Natural killer cell (primary cell): ENCODE measurements around the gene MYO3A. TPM values are rescaled to one million over a fixed set of nuclear protein-coding genes. Genes with fewer than 3 reads are reported as not detected.

Source experiments
- ATAC-seq, 3 donors: fragments of 150-1000 bp in 2 of 3; fragments of 200-7000 bp in 1 of 3; cut with Tn5 transposase; 1 replicate in 1 of 3; 2 replicates in 2 of 3; pipeline ENCODE4 v1.10.0; 2021; ENCODE audit warnings: mild to moderate bottlenecking in 2 of 3, moderate library complexity in 2 of 3
- DNase-seq, 2 donors: peaks; one replicate each; pipeline versions ENCODE4 v3.0.0 to v3.0.0-alpha.2; 2013 to 2021; ENCODE audit warnings: mixed read lengths in 1 of 2
- H3K27ac ChIP-seq: one replicate; pipeline ENCODE4 v1.5.1; 2013; ENCODE audit warnings: mild to moderate bottlenecking, low read length
- H3K27me3 ChIP-seq: one replicate; pipeline ENCODE4 v1.6.1; 2013; ENCODE audit warnings: low read length; ENCODE audit not compliant: control insufficient read depth, insufficient read depth
- H3K36me3 ChIP-seq: one replicate; pipeline ENCODE4 v1.6.1; 2013; ENCODE audit warnings: low read length; ENCODE audit not compliant: control insufficient read depth, insufficient read depth
- H3K4me1 ChIP-seq: one replicate; pipeline ENCODE4 v1.6.1; 2013; ENCODE audit warnings: low read length; ENCODE audit not compliant: control insufficient read depth, insufficient read depth
- H3K4me3 ChIP-seq: one replicate; pipeline ENCODE4 v1.5.1; 2013; ENCODE audit warnings: low read length
- H3K9me3 ChIP-seq: one replicate; pipeline ENCODE4 v1.6.1; 2013; ENCODE audit warnings: low read length; ENCODE audit not compliant: control insufficient read depth, insufficient read depth
- H3K27ac Mint-ChIP-seq, 2 donors: one replicate each; pipeline ENCODE4 v1.8.0; 2022; ENCODE audit warnings: mild to moderate bottlenecking in 2 of 2, mixed read lengths in 2 of 2, moderate library complexity in 1 of 2
- H3K27me3 Mint-ChIP-seq, 2 donors: one replicate each; pipeline ENCODE4 v1.8.0; 2022; ENCODE audit warnings: low read depth in 2 of 2, mixed read lengths in 2 of 2
- H3K36me3 Mint-ChIP-seq: one replicate; pipeline ENCODE4 v1.8.0; 2022; ENCODE audit warnings: mixed read lengths
- H3K4me1 Mint-ChIP-seq, 2 donors: one replicate each; pipeline ENCODE4 v1.8.0; 2022; ENCODE audit warnings: mixed read lengths in 2 of 2
- H3K4me3 Mint-ChIP-seq: one replicate; pipeline ENCODE4 v1.8.0; 2022; ENCODE audit warnings: mild to moderate bottlenecking, moderate library complexity, mixed read lengths
- H3K9me3 Mint-ChIP-seq, 2 donors: one replicate each; pipeline ENCODE4 v1.8.0; 2022; ENCODE audit warnings: mixed read lengths in 2 of 2
- CTCF ChIP-seq: fragments of 200-600 bp; IDR thresholded peaks from one replicate; pipeline ENCODE4 v1.8.0; 2022; ENCODE audit warnings: antibody characterized with exemption
- WGBS: methylation state at CpG from one replicate; pipeline ENCODE4 v1.1.7; 2013; ENCODE audit warnings: missing lambda C conversion rate; ENCODE audit not compliant: insufficient coverage; 5-methylcytosine and 5-hydroxymethylcytosine counted together
- intact Hi-C: fragments of 100-400 bp; cut with micrococcal nuclease; formaldehyde crosslinking; loops from one replicate; pipeline ENCODE4 v1.14.2; 2022
- total RNA-seq, 4 donors: library from RNA; stranded (reverse); fragments of 120-200 nt in 1 of 4; gene quantifications; one replicate each; pipeline versions ENCODE4 v1.2.3 to v1.2.4, GENCODE V29; 2013 to 2022

The MYO3A gene
- total RNA-seq, 3 donors from 2014 or later (not counting 1 experiment from before 2014, with no cell fraction given): not detected

DNA sequence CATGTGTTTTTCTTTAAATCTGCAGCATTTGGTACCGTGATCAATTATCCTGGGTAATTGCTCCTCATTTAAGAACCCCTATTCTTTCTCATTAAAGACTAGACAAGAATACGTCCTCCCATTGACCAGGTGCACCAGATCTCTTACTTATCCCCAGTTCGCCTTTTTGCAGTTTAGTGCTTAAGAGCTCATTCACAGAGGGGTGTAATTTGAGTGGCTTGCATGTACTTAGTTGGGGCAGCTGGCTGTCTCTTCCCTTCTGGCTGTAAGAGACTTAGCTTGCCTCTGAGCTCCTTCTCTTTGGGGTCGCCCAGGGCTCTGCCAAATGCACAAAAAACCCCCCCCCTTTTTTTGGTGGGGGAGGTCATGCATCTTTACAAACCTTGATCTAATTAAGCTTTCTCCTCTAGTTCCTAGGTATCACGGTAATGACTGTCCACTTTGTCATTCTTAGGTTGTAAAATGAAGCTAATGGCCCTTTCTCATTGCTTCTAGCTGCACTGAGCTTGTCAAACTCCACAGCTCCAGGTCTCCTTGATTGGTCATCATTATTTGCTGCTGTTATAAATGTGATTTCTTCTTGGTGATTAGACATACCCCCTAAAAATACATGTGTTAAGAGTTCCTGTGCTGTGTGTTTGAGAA lies 308.8 kb downstream of the MYO3A start:
- no peak for TF ChIP-seq CTCF
- Mint-ChIP-seq H3K4me3 (no peak overlapping the region), H3K27me3 (peaks cover 14 to 36% of the 10 kb centered on the region in 2 donors), H3K9me3 (no peaks in the 10 kb centered on the region), H3K36me3 (no peaks in the 10 kb centered on the region), H3K27ac (no peak overlapping the region), H3K4me1 (no peaks in the 10 kb centered on the region)
- no peaks in the 10 kb centered on the region for H3K4me1 ChIP-seq
- H3K4me3 ChIP-seq: no peak overlapping the region
- no peaks in the 10 kb centered on the region for H3K36me3 ChIP-seq
- 33% methylated on average over 4 of the region's 5 CpGs for WGBS
- H3K27me3 ChIP-seq: no peaks in the 10 kb centered on the region
- DNase-seq: no peak
- no peak for ATAC-seq
- H3K27ac ChIP-seq: no peak overlapping the region
- no peaks in the 10 kb centered on the region for H3K9me3 ChIP-seq
- intact Hi-C loops: no loop called here

GRCh38 chr10:26243351-26243720 lies 309.3 kb downstream of the MYO3A start:
- Mint-ChIP-seq H3K9me3 (no peaks in the 10 kb centered on the region), H3K4me3 (no peak overlapping the region), H3K4me1 (no peaks in the 10 kb centered on the region), H3K27ac (no peak overlapping the region), H3K36me3 (no peaks in the 10 kb centered on the region), H3K27me3 (peaks cover 14 to 33% of the 10 kb centered on the region in 2 donors)
- Histone ChIP-seq H3K4me3 (no peak overlapping the region), H3K27ac (no peak overlapping the region), H3K9me3 (no peaks in the 10 kb centered on the region), H3K4me1 (no peaks in the 10 kb centered on the region), H3K27me3 (no peaks in the 10 kb centered on the region), H3K36me3 (no peaks in the 10 kb centered on the region)
- WGBS: 69% methylated on average over 5 of the region's 5 CpGs
- no peak for DNase-seq
- intact Hi-C loops: no loop called here
- no peak for ATAC-seq
- no peak for TF ChIP-seq CTCF

DNA sequence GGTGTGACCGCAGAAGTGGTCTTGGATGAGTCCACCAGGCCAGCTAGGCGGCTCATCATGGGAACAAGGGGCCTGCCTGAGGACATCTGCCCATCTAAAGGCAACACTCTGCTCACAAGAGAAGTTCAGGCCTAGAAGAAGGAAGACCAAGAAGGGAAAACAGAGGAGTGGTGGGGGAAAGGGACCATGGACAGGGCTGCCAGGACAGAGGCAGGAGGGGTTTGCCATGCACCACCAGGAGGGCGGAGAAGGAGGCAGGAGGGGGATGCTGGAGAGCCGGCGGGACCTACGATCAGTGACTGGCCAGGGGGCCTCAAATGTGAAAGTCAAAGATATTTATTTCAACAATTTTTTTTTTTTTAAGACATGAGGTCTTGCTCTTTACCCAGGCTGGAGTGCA lies 315.7 kb downstream of the MYO3A start:
- H3K27me3 ChIP-seq: no peaks in the 10 kb centered on the region
- no peak for ATAC-seq
- H3K4me1 Mint-ChIP-seq: no peaks in the 10 kb centered on the region
- no peak overlapping the region for H3K4me3 Mint-ChIP-seq
- no peaks in the 10 kb centered on the region for H3K9me3 ChIP-seq
- H3K4me3 ChIP-seq: no peak overlapping the region
- 95% methylated on average over 6 of the region's 6 CpGs for WGBS
- peaks cover 12 to 15% of the 10 kb centered on the region in 2 donors for H3K27me3 Mint-ChIP-seq
- no peaks in the 10 kb centered on the region for H3K36me3 ChIP-seq
- no peak overlapping the region for H3K27ac Mint-ChIP-seq
- no peak overlapping the region for H3K27ac ChIP-seq
- intact Hi-C loops: no loop called here
- no peaks in the 10 kb centered on the region for H3K36me3 Mint-ChIP-seq
- no peak for DNase-seq
- no peaks in the 10 kb centered on the region for H3K4me1 ChIP-seq
- no peak for TF ChIP-seq CTCF
- no peaks in the 10 kb centered on the region for H3K9me3 Mint-ChIP-seq

DNA sequence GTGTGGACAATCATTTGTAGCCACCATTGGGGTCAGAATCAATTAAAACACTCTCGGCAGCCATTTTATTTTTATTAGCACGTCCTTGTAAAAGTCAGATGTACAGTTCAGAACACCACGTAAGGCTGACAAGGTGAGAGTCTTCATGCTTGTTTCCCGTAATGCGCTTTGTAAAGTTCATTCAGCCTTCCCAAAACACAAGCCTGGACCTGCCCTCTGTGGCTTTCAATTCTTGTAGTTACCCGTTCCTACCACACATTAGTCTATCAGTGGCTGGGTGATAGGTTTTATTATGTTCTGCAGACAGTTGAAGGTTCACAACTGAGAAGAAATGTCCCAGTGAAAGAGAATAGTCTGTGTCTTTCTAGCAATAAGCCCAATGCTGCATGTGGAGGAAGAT lies 317.9 kb downstream of the MYO3A start:
- Mint-ChIP-seq H3K4me3 (no peak overlapping the region), H3K27me3 (peaks cover 17 to 20% of the 10 kb centered on the region in 2 donors), H3K36me3 (no peaks in the 10 kb centered on the region), H3K27ac (no peak overlapping the region), H3K9me3 (no peaks in the 10 kb centered on the region), H3K4me1 (no peaks in the 10 kb centered on the region)
- whole genome bisulfite sequencing: 97% methylated on average over 5 of the region's 6 CpGs
- no peaks in the 10 kb centered on the region for H3K27me3 ChIP-seq
- H3K27ac ChIP-seq: no peak overlapping the region
- H3K9me3 ChIP-seq: no peaks in the 10 kb centered on the region
- DNase-seq: no peak
- no peaks in the 10 kb centered on the region for H3K36me3 ChIP-seq
- no peak overlapping the region for H3K4me3 ChIP-seq
- TF ChIP-seq CTCF: no peak
- no peaks in the 10 kb centered on the region for H3K4me1 ChIP-seq
- ATAC-seq: no peak
- intact Hi-C loops: no loop called here
